Spleen (tissue), 11 donors: ENCODE data around the gene PTMA. TPM values are rescaled to one million over a fixed set of nuclear protein-coding genes. Genes with fewer than 3 reads are reported as not detected.

Experiments
- DNase-seq: peaks from one replicate; pipeline ENCODE4 v3.0.0-alpha.2; 2020
- H3K27ac ChIP-seq, 8 donors: fragments of 200-600 bp; sonication (generic) in 7 of 8; 1 replicate in 4 of 8; 2 replicates in 4 of 8; pipeline versions ENCODE4 v1.5.0 to v1.8.0; 2016 to 2021; ENCODE audit warnings: inconsistent platforms in 4 of 8, mild to moderate bottlenecking in 4 of 8, moderate library complexity in 1 of 8
- H3K27me3 ChIP-seq, 7 donors: fragments of 200-600 bp; sonication (generic) in 6 of 7; replicated peaks in 1 of 7; 1 replicate in 4 of 7; 2 replicates in 3 of 7; pipeline versions ENCODE4 v1.5.0 to v1.8.0; 2016 to 2021; ENCODE audit warnings: inconsistent platforms in 3 of 7, mild to moderate bottlenecking in 1 of 7
- H3K36me3 ChIP-seq, 6 donors: fragments of 200-600 bp; sonication (generic) in 5 of 6; 1 replicate in 4 of 6; 2 replicates in 2 of 6; pipeline versions ENCODE4 v1.5.0 to v1.8.0; 2016 to 2021; ENCODE audit warnings: inconsistent platforms in 2 of 6
- H3K4me1 ChIP-seq, 6 donors: fragments of 200-600 bp; sonication (generic) in 5 of 6; 1 replicate in 3 of 6; 2 replicates in 3 of 6; pipeline versions ENCODE4 v1.5.0 to v1.8.0; 2016 to 2021; ENCODE audit warnings: inconsistent platforms in 3 of 6
- H3K4me3 ChIP-seq, 8 donors: fragments of 200-600 bp; sonication (generic) in 7 of 8; 1 replicate in 4 of 8; 2 replicates in 4 of 8; pipeline versions ENCODE4 v1.5.0 to v1.8.0; 2016 to 2021; ENCODE audit warnings: inconsistent platforms in 4 of 8, mild to moderate bottlenecking in 4 of 8, moderate library complexity in 2 of 8
- H3K9me3 ChIP-seq, 8 donors: fragments of 200-600 bp; sonication (generic) in 7 of 8; 1 replicate in 4 of 8; 2 replicates in 4 of 8; pipeline versions ENCODE4 v1.5.0 to v1.8.0; 2016 to 2021; ENCODE audit warnings: inconsistent platforms in 4 of 8
- POLR2A ChIP-seq, 3 donors: fragments of 450-650 bp; IDR thresholded peaks; one replicate each; pipeline ENCODE4 v1.5.1; 2017; ENCODE audit warnings: antibody characterized with exemption in 3 of 3, mild to moderate bottlenecking in 1 of 3
- POLR2AphosphoS5 ChIP-seq, 3 donors: sonication (generic); formaldehyde crosslinking; IDR thresholded peaks; one replicate each; pipeline ENCODE4 v1.5.1; 2017; ENCODE audit warnings: antibody characterized with exemption in 3 of 3
- WGBS, 5 donors: extraction: QIAGEN DNeasy Blood & Tissue Kit in 3 of 5; methylation state at CpG; one replicate each; pipeline versions ENCODE4 v1.1.5 to v1.1.7; 2013 to 2018; 5-methylcytosine and 5-hydroxymethylcytosine counted together
- intact Hi-C: fragments of 100-400 bp; cut with DNase I; formaldehyde crosslinking; loops from one replicate; pipeline ENCODE4 v1.15.0; 2023; ENCODE audit warnings: low total_unique reads
- polyA plus RNA-seq, 3 donors: library from polyadenylated mRNA; stranded (reverse); fragments of 200-250 nt; gene quantifications; one replicate each; pipeline ENCODE4 v1.2.1, GENCODE V29; 2013
- total RNA-seq, 7 donors: library from RNA; depleted of rRNA in 3 of 7; stranded (reverse); fragments of >200 nt in 3 of 7; fragmentation: NEBNext Ultra II Directional in 4 of 7; extraction: Animal tissue kit (Norgen Biotek cat#: 25700) in 4 of 7; gene quantifications; one replicate each; pipeline versions ENCODE4 v1.1.0 to v1.2.1, GENCODE V29; 2016 to 2021
- TF ChIP-seq, protein P1 (sequence below), 11 experiments: fragments of 200-600 bp in 7 of 11; fragments of 450-650 bp in 4 of 11; sonication (generic) in 4 of 11; IDR thresholded peaks in 8 of 11; conservative IDR thresholded peaks in 3 of 11; 1 replicate in 7 of 11; 2 replicates in 4 of 11; pipeline versions ENCODE4 v1.4.0 to v1.8.0; 2016 to 2021; ENCODE audit warnings: antibody characterized with exemption in 11 of 11, inconsistent platforms in 4 of 11, mild to moderate bottlenecking in 1 of 11
- donor health status: healthy with polysubstance abuse.
- donor health status: DM: no; HTN: no; CAD: no; lungs with moderate emphysema.
- donor health status: DM: no; HTN: no; CAD: no.
- donor health status: Bipolar disorder and iron deficiency.
- donor health status: healthy.
- donor health status: DM: no; HTN: no; CAD: no.
- donor health status: DM: yes; HTN: yes; CAD: no.

PTMA gene
- total and polyA plus RNA-seq, 10 donors: 509 to 2,114 (median 803) TPM

- TF ChIP-seq, protein P1, sequence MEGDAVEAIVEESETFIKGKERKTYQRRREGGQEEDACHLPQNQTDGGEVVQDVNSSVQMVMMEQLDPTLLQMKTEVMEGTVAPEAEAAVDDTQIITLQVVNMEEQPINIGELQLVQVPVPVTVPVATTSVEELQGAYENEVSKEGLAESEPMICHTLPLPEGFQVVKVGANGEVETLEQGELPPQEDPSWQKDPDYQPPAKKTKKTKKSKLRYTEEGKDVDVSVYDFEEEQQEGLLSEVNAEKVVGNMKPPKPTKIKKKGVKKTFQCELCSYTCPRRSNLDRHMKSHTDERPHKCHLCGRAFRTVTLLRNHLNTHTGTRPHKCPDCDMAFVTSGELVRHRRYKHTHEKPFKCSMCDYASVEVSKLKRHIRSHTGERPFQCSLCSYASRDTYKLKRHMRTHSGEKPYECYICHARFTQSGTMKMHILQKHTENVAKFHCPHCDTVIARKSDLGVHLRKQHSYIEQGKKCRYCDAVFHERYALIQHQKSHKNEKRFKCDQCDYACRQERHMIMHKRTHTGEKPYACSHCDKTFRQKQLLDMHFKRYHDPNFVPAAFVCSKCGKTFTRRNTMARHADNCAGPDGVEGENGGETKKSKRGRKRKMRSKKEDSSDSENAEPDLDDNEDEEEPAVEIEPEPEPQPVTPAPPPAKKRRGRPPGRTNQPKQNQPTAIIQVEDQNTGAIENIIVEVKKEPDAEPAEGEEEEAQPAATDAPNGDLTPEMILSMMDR (IDR thresholded peaks at IDR 0.05 in 8 of 11, conservative IDR thresholded peaks at IDR 0.05 in 3 of 11): no peak
- no peak for TF ChIP-seq POLR2AphosphoS5 (IDR thresholded peaks at IDR 0.05)
- no peak for TF ChIP-seq POLR2A (IDR thresholded peaks at IDR 0.05)
- 86 to 92% (median 90%) methylated on average over 5 to 6 of the region's 6 CpGs for WGBS, 5 donors
- intact Hi-C loops: no loop called here
- DNase-seq: no peak
- Histone ChIP-seq H3K9me3 (no peaks in the 10 kb centered on the region), H3K27me3 (peaks cover 0 to 11% (median 0%) of the 10 kb centered on the region in 7 donors), H3K36me3 (no peaks in the 10 kb centered on the region), H3K27ac (peak overlapping the region in 3 of 8 donors; percentile 88 to 93 (median 89)), H3K4me3 (no peak overlapping the region), H3K4me1 (peaks cover 31 to 79% (median 68%) of the 10 kb centered on the region in 6 donors)
Measured at GRCh38 chr2:231676243-231676642, 32.1 kb upstream of the PTMA start.

GRCh38 chr2:231677632-231678104 lies 30.7 kb upstream of the PTMA start:
- DNase-seq: peak; percentile 91
- 1 to 4% (median 2%) methylated on average over 8 of the region's 8 CpGs for WGBS, 5 donors
- H3K27me3 ChIP-seq: peaks cover 0 to 15% (median 0%) of the 10 kb centered on the region in 7 donors
- no peak overlapping the region for H3K4me3 ChIP-seq
- H3K36me3 ChIP-seq: no peaks in the 10 kb centered on the region
- H3K4me1 ChIP-seq: peaks cover 27 to 71% (median 60%) of the 10 kb centered on the region in 6 donors
- no peak overlapping the region for H3K27ac ChIP-seq
- no peaks in the 10 kb centered on the region for H3K9me3 ChIP-seq
- intact Hi-C loops: no loop called here
- TF ChIP-seq, protein P1 (IDR thresholded peaks at IDR 0.05 in 8 of 11, conservative IDR thresholded peaks at IDR 0.05 in 3 of 11): peak; percentile 91 to 99 (median 96)
- TF ChIP-seq POLR2AphosphoS5 (IDR thresholded peaks at IDR 0.05): peak in 1 of 3 donors; percentile 68
- peak in 1 of 3 donors; percentile 10 for TF ChIP-seq POLR2A (IDR thresholded peaks at IDR 0.05)

DNA sequence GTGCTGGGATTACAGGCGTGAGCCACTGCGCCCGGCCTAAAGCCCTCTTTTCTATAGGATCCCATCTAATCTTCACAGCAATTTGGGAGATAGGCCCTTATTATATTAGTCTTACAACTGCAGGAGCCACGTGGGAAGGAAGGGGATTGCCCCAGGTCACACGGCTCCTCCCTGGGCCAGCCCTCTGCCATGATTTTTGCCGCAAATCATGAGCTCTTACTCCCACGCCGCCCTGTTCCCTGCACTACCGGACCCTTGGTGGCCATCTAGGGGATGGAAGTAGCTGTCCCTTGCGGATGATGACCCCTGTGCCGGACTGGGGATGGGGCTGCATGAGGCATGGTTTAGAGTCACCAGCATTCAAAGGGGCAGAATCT lies 28.4 kb upstream of the PTMA start:
- 81 to 90% (median 87%) methylated on average over 11 of the region's 11 CpGs for whole genome bisulfite sequencing, 5 donors
- H3K27ac ChIP-seq: peak overlapping the region in 5 of 8 donors; percentile 79 to 87 (median 84)
- no peaks in the 10 kb centered on the region for H3K36me3 ChIP-seq
- intact Hi-C loops: loop anchor here (2.0 kb wide), 1 partner anchor 35 kb away; no protein-coding TSS in a partner anchor
- peaks cover 0 to 15% (median 0%) of the 10 kb centered on the region in 7 donors for H3K27me3 ChIP-seq
- H3K4me3 ChIP-seq: no peak overlapping the region
- no peaks in the 10 kb centered on the region for H3K9me3 ChIP-seq
- peaks cover 11 to 55% (median 38%) of the 10 kb centered on the region in 6 donors for H3K4me1 ChIP-seq
- TF ChIP-seq POLR2AphosphoS5 (IDR thresholded peaks at IDR 0.05) (no peak), POLR2A (IDR thresholded peaks at IDR 0.05) (no peak)
- TF ChIP-seq, protein P1 (IDR thresholded peaks at IDR 0.05 in 8 of 11, conservative IDR thresholded peaks at IDR 0.05 in 3 of 11): no peak
- no peak for DNase-seq

- TF ChIP-seq, protein P1 (IDR thresholded peaks at IDR 0.05 in 8 of 11, conservative IDR thresholded peaks at IDR 0.05 in 3 of 11): no peak
- TF ChIP-seq POLR2A (IDR thresholded peaks at IDR 0.05): no peak
- no peak for TF ChIP-seq POLR2AphosphoS5 (IDR thresholded peaks at IDR 0.05)
- H3K4me3 ChIP-seq: peak overlapping the region; percentile 16 to 71 (median 36)
- peaks cover 0 to 15% (median 0%) of the 10 kb centered on the region in 7 donors for H3K27me3 ChIP-seq
- WGBS, 5 donors: 52 to 66% (median 57%) methylated on average over 25 to 39 of the region's 39 CpGs
- peak overlapping the region; percentile 60 to 87 (median 80) for H3K27ac ChIP-seq
- no peaks in the 10 kb centered on the region for H3K9me3 ChIP-seq
- no peaks in the 10 kb centered on the region for H3K36me3 ChIP-seq
- peaks cover 5 to 49% (median 32%) of the 10 kb centered on the region in 6 donors for H3K4me1 ChIP-seq
- intact Hi-C loops: loop anchor here (2.0 kb wide), 1 partner anchor 34 kb away; no protein-coding TSS in a partner anchor
- DNase-seq: peak; percentile 79
Measured at GRCh38 chr2:231680285-231680991, 27.9 kb upstream of the PTMA start.
